Umbilical cord (tissue), 1 donor: ENCODE measurements around the gene TSTD2. TPM values are rescaled to one million over a fixed set of nuclear protein-coding genes. Genes with fewer than 3 reads are reported as not detected.

ENCODE experiments used
- total RNA-seq: library from RNA; depleted of rRNA; stranded (reverse); fragments of >200 nt; gene quantifications from one replicate; pipeline ENCODE4 v1.2.3, GENCODE V29; 2014; ENCODE audit warnings: low replicate concordance; ENCODE audit not compliant: insufficient read depth

Gene TSTD2
- total RNA-seq, 1 donor from 2014 or later = 17.6 TPM

Other genes starting within 250 kb of the TSTD2 start
- gene TDRD7, start 221.3 kb downstream of the TSTD2 start, total RNA-seq = 4.8 TPM
- gene TMOD1, start 131.7 kb downstream of the TSTD2 start, total RNA-seq = 3.4 TPM
- gene NCBP1, start 453 bp upstream of the TSTD2 start, total RNA-seq = 25.3 TPM
- gene XPA, start 64.0 kb upstream of the TSTD2 start, total RNA-seq = 49.8 TPM
- gene FOXE1, start 219.9 kb upstream of the TSTD2 start, total RNA-seq = 1.2 TPM